HCT116 (cell line): ENCODE measurements around the gene AFAP1L2. TPM values are rescaled to one million over a fixed set of nuclear protein-coding genes. Genes with fewer than 3 reads are reported as not detected.

Experiments
- ATAC-seq: fragments of 200-7000 bp; cut with Tn5 transposase; 2 replicates; pipeline ENCODE4 v1.9.1; 2020; ENCODE audit warnings: mild to moderate bottlenecking, moderate library complexity
- BruUV-seq: library from RNA; stranded (reverse); fragments of 400-500 nt; replicated peaks from 2 replicates; lab custom pipeline; 2021; lab: Mats Ljungman, UMichigan
- CTCF ChIA-PET: fragments of 300-600 bp; sonication (Branson Sonifier 250); formaldehyde crosslinking; loops from one replicate; lab custom pipeline; 2021; ENCODE audit warnings: antibody characterized with exemption; lab: Charles Lee
- POLR2A ChIA-PET: fragments of 300-600, 350-600 bp; sonication (Branson Sonifier 250); formaldehyde crosslinking; loops from one replicate; lab custom pipeline; 2021; ENCODE audit warnings: antibody characterized with exemption; lab: Charles Lee
- RAD21 ChIA-PET, 2 experiments: fragments of 300-600 bp; sonication (Branson Sonifier 250); formaldehyde crosslinking; loops; one replicate each; lab custom pipeline; 2023; ENCODE audit warnings: low total read pairs in 2 of 2; ENCODE audit not compliant: uncharacterized antibody in 2 of 2, unreplicated experiment in 2 of 2, low non-redundant PET in 1 of 2; lab: Charles Lee
- DNase-seq: peaks from one replicate; pipeline ENCODE4 v3.0.0-alpha.2; 2010; ENCODE audit warnings: low read depth, low spot score
- H2AFZ ChIP-seq: fragments of 200-600 bp; shearing (Covaris generic), sonication (generic); 2 replicates; pipeline ENCODE4 v1.6.1; 2017; ENCODE audit warnings: low read depth, mixed run types, mixed read lengths, antibody characterized with exemption, low read length; ENCODE audit not compliant: poor library complexity, severe bottlenecking
- H3K27ac ChIP-seq: 2 replicates; pipeline ENCODE4 v1.5.1; 2012; ENCODE audit warnings: low read depth, low read length
- H3K27me3 ChIP-seq: fragments of 200-600 bp; sonication (generic); 2 replicates; pipeline ENCODE4 v1.6.1; 2016; ENCODE audit warnings: mixed run types, low read length, mixed read lengths; ENCODE audit not compliant: insufficient read depth
- H3K36me3 ChIP-seq, 2 experiments: fragments of 200-500 bp in 1 of 2; fragments of 200-600 bp in 1 of 2; sonication (Bioruptor generic) in 1 of 2; sonication (generic) in 1 of 2; 2 replicates each; pipeline versions ENCODE4 v1.5.1 to v1.6.1; 2014 to 2016; ENCODE audit warnings: low read length in 2 of 2, inconsistent platforms in 1 of 2, mixed read lengths in 1 of 2, mixed run types in 1 of 2; ENCODE audit not compliant: insufficient read depth in 2 of 2, control insufficient read depth in 1 of 2
- H3K4me1 ChIP-seq, 2 experiments: fragments of 200-600 bp in 1 of 2; sonication (generic) in 1 of 2; 2 replicates each; pipeline versions ENCODE4 v1.5.1 to v1.6.1; 2012 to 2017; ENCODE audit warnings: low read length in 2 of 2, inconsistent platforms in 1 of 2, mild to moderate bottlenecking in 1 of 2, mixed read lengths in 1 of 2, mixed run types in 1 of 2, moderate library complexity in 1 of 2; ENCODE audit not compliant: insufficient read depth in 2 of 2, control insufficient read depth in 1 of 2
- H3K4me2 ChIP-seq: fragments of 200-600 bp; sonication (generic); 2 replicates; pipeline ENCODE4 v1.6.1; 2017; ENCODE audit warnings: mixed run types, low read length, mixed read lengths
- H3K4me3 ChIP-seq, 2 experiments: fragments of 200-600 bp in 1 of 2; sonication (generic) in 1 of 2; replicated peaks in 1 of 2; 2 replicates each; pipeline ENCODE4 v1.5.1; 2011 to 2016; ENCODE audit warnings: low read length in 2 of 2, control low read depth in 1 of 2, low read depth in 1 of 2, mild to moderate bottlenecking in 1 of 2, mixed read lengths in 1 of 2, mixed run types in 1 of 2
- H3K79me2 ChIP-seq: fragments of 200-600 bp; sonication (generic); 2 replicates; pipeline ENCODE4 v1.6.1; 2017; ENCODE audit warnings: mild to moderate bottlenecking, mixed run types, low read length, moderate library complexity, mixed read lengths; ENCODE audit not compliant: insufficient read depth
- H3K9ac ChIP-seq: fragments of 200-600 bp; sonication (generic); 2 replicates; pipeline ENCODE4 v1.6.1; 2016; ENCODE audit warnings: low read length, mixed read lengths
- H3K9me2 ChIP-seq: fragments of 200-600 bp; sonication (generic), shearing (Covaris generic); 2 replicates; pipeline ENCODE4 v1.6.1; 2017; ENCODE audit warnings: mixed run types, mild to moderate bottlenecking, moderate library complexity; ENCODE audit not compliant: insufficient read depth
- H3K9me3 ChIP-seq, 2 experiments: fragments of 200-500 bp in 1 of 2; fragments of 200-600 bp in 1 of 2; sonication (Bioruptor generic) in 1 of 2; sonication (generic) in 1 of 2; 2 replicates each; pipeline ENCODE4 v1.6.1; 2014 to 2017; ENCODE audit warnings: low read length in 2 of 2, mixed read lengths in 2 of 2, inconsistent platforms in 1 of 2, low read depth in 1 of 2, mild to moderate bottlenecking in 1 of 2, mixed run types in 1 of 2, moderate library complexity in 1 of 2; ENCODE audit not compliant: control insufficient read depth in 1 of 2, insufficient read depth in 1 of 2
- H4K20me1 ChIP-seq: fragments of 200-600 bp; sonication (generic), shearing (Covaris generic); 2 replicates; pipeline ENCODE4 v1.6.1; 2017; ENCODE audit warnings: mixed run types, mild to moderate bottlenecking, moderate library complexity; ENCODE audit not compliant: insufficient read depth
- CEBPB ChIP-seq: IDR thresholded peaks from 2 replicates; pipeline ENCODE4 v1.6.1; 2012; ENCODE audit warnings: low read depth
- CTCF ChIP-seq, 3 experiments: fragments of 200-600 bp in 1 of 3; sonication (generic) in 1 of 3; IDR thresholded peaks in 2 of 3; conservative IDR thresholded peaks in 1 of 3; 2 replicates each; pipeline ENCODE4 v1.5.1; 2012 to 2017; ENCODE audit warnings: low read depth in 2 of 3, low read length in 2 of 3, antibody characterized with exemption in 1 of 3, borderline replicate concordance in 1 of 3, control low read depth in 1 of 3, mild to moderate bottlenecking in 1 of 3, mixed read lengths in 1 of 3, mixed run types in 1 of 3, moderate library complexity in 1 of 3; ENCODE audit not compliant: insufficient read depth in 1 of 3
- EGR1 ChIP-seq: IDR thresholded peaks from 2 replicates; pipeline ENCODE4 v1.6.1; 2012; ENCODE audit warnings: low read depth
- EZH2 ChIP-seq: fragments of 200-600 bp; sonication (generic); IDR thresholded peaks from 2 replicates; pipeline ENCODE4 v1.6.1; 2017; ENCODE audit warnings: antibody characterized with exemption, mixed run types
- EZH2phosphoT487 ChIP-seq: fragments of 200-600 bp; IDR thresholded peaks from 2 replicates; pipeline ENCODE4 v1.6.1; 2018; ENCODE audit warnings: antibody characterized with exemption, borderline replicate concordance
- POLR2A ChIP-seq: IDR thresholded peaks from 2 replicates; pipeline ENCODE4 v1.7.0; 2011; ENCODE audit warnings: borderline replicate concordance; ENCODE audit not compliant: insufficient read depth, insufficient read length; ENCODE audit errors: extremely low read depth
- POLR2AphosphoS5 ChIP-seq: IDR thresholded peaks from 2 replicates; pipeline ENCODE4 v1.6.1; 2011; ENCODE audit warnings: mild to moderate bottlenecking, low read depth, low read length, moderate library complexity
- RAD21 ChIP-seq: IDR thresholded peaks from 2 replicates; pipeline ENCODE4 v1.6.1; 2012; ENCODE audit warnings: low read depth, mild to moderate bottlenecking
- REST ChIP-seq: IDR thresholded peaks from 2 replicates; pipeline ENCODE4 v1.6.1; 2012; ENCODE audit warnings: low read depth
- SP1 ChIP-seq: IDR thresholded peaks from 2 replicates; pipeline ENCODE4 v1.6.1; 2012; ENCODE audit warnings: low read depth
- SRF ChIP-seq: IDR thresholded peaks from 2 replicates; pipeline ENCODE4 v1.6.1; 2012; ENCODE audit warnings: low read depth
- TCF7L2 ChIP-seq: IDR thresholded peaks from 2 replicates; pipeline ENCODE4 v1.7.0; 2011; ENCODE audit warnings: borderline replicate concordance, inconsistent platforms; ENCODE audit not compliant: insufficient read depth, insufficient read length; ENCODE audit errors: extremely low read depth
- YY1 ChIP-seq: IDR thresholded peaks from 2 replicates; pipeline ENCODE4 v1.6.1; 2011; ENCODE audit warnings: low read length, low read depth, moderate library complexity, mild to moderate bottlenecking; ENCODE audit not compliant: insufficient replicate concordance; ENCODE audit errors: extremely low read depth
- ZNF274 ChIP-seq: fragments of 200-500 bp; sonication (Bioruptor generic); IDR thresholded peaks from 2 replicates; pipeline ENCODE4 v1.6.1; 2014; ENCODE audit warnings: mild to moderate bottlenecking, low read depth, low read length, inconsistent platforms
- intact Hi-C: fragments of 100-400 bp; cut with micrococcal nuclease; formaldehyde crosslinking; loops from 2 replicates; pipeline ENCODE4 v1.10.0; 2022
- total RNA-seq: library from RNA; stranded (reverse); gene quantifications from one replicate; pipeline ENCODE4 v1.2.1, GENCODE V29; 2021; ENCODE audit not compliant: unreplicated experiment

Gene AFAP1L2
- total RNA-seq, 1 experiment from 2014 or later: 0.93 TPM

- no peaks in the 10 kb centered on the region for H3K9me2 ChIP-seq
- no TSS peak for BruUV-seq
- no peaks in the 10 kb centered on the region for H4K20me1 ChIP-seq
- no peak overlapping the region for H2AFZ ChIP-seq
- no peaks in the 10 kb centered on the region for H3K9me3 ChIP-seq
- no peak overlapping the region for H3K4me2 ChIP-seq
- H3K27me3 ChIP-seq: peaks cover 12% of the 10 kb centered on the region; the same call in 1 of the 2 replicates
- no peak overlapping the region for H3K9ac ChIP-seq
- H3K4me3 ChIP-seq: no peak overlapping the region
- ATAC-seq (no peak), DNase-seq (no peak)
- ChIA-PET POLR2A (no interaction called here), RAD21 (no interaction called here), CTCF (no interaction called here)
- no peak overlapping the region for H3K27ac ChIP-seq
- no peaks in the 10 kb centered on the region for H3K79me2 ChIP-seq
- intact Hi-C loops: no loop called here
- no peaks in the 10 kb centered on the region for H3K4me1 ChIP-seq
- TF ChIP-seq TCF7L2 (no peak), POLR2A (no peak), SRF (no peak), EZH2phosphoT487 (no peak), CTCF (IDR thresholded peaks at IDR 0.05 in 2 of 3, conservative IDR thresholded peaks at IDR 0.05 in 1 of 3; ENCODE audit: borderline replicate concordance in 1 of 3, insufficient read depth in 1 of 3, low read depth in 2 of 3, low read length in 2 of 3) (no peak), POLR2AphosphoS5 (no peak), REST (no peak), ZNF274 (no peak), YY1 (no peak), RAD21 (no peak), SP1 (no peak), EZH2 (no peak), EGR1 (no peak), CEBPB (no peak)
- no peaks in the 10 kb centered on the region for H3K36me3 ChIP-seq
These were observed 60.4 kb downstream of the AFAP1L2 start for GRCh38 chr10:114343623-114344505.
